MM.1S (cell line): ENCODE measurements around the gene ITGA11.

ENCODE experiments used
- DNase-seq: peaks from one replicate; pipeline ENCODE4 v3.0.0-alpha.2; 2015
- H2AFZ ChIP-seq: fragments of 300-600 bp; sonication (generic); 2 replicates; pipeline ENCODE4 v1.6.0; 2016; ENCODE audit warnings: antibody characterized with exemption, low read length
- H3F3A ChIP-seq: fragments of 300-600 bp; sonication (generic); 2 replicates; pipeline ENCODE4 v1.6.1; 2016; ENCODE audit warnings: mild to moderate bottlenecking, antibody characterized with exemption, low read length, moderate library complexity, mixed read lengths; ENCODE audit not compliant: insufficient read depth
- H3K27ac ChIP-seq: fragments of 300-600 bp; sonication (generic); 2 replicates; pipeline ENCODE4 v1.5.1; 2016; ENCODE audit warnings: mild to moderate bottlenecking, low read length
- H3K27me3 ChIP-seq: fragments of 300-600 bp; sonication (generic); replicated peaks from 2 replicates; pipeline ENCODE4 v1.6.0; 2016; ENCODE audit warnings: low read length; ENCODE audit not compliant: insufficient read depth
- H3K36me3 ChIP-seq: fragments of 300-600 bp; sonication (generic); replicated peaks from 2 replicates; pipeline ENCODE4 v1.6.1; 2016; ENCODE audit warnings: mild to moderate bottlenecking, low read length, mixed read lengths; ENCODE audit not compliant: insufficient read depth
- H3K4me1 ChIP-seq: fragments of 300-600 bp; sonication (generic); 2 replicates; pipeline ENCODE4 v1.6.1; 2016; ENCODE audit warnings: low read length, mixed read lengths
- H3K4me2 ChIP-seq: fragments of 300-600 bp; sonication (generic); 2 replicates; pipeline ENCODE4 v1.6.0; 2016; ENCODE audit warnings: low read depth, low read length
- H3K4me3 ChIP-seq: fragments of 300-600 bp; sonication (generic); 2 replicates; pipeline ENCODE4 v1.5.1; 2016; ENCODE audit warnings: low read length, mixed read lengths
- H3K79me2 ChIP-seq: fragments of 300-600 bp; sonication (generic); 2 replicates; pipeline ENCODE4 v1.6.1; 2016; ENCODE audit warnings: mixed run types, low read length, mixed read lengths
- H3K9ac ChIP-seq: fragments of 300-600 bp; sonication (generic); 2 replicates; pipeline ENCODE4 v1.6.1; 2016; ENCODE audit warnings: low read length, mixed read lengths
- H3K9me2 ChIP-seq: fragments of 300-600 bp; sonication (generic); replicated peaks from 2 replicates; pipeline ENCODE4 v1.6.1; 2016; ENCODE audit warnings: mild to moderate bottlenecking, low read length, mixed read lengths; ENCODE audit not compliant: insufficient read depth
- H3K9me3 ChIP-seq: fragments of 300-600 bp; sonication (generic); replicated peaks from 2 replicates; pipeline ENCODE4 v1.6.1; 2016; ENCODE audit warnings: mild to moderate bottlenecking, low read length, mixed read lengths; ENCODE audit not compliant: insufficient read depth
- H4K20me1 ChIP-seq: fragments of 300-600 bp; sonication (generic); 2 replicates; pipeline ENCODE4 v1.6.1; 2016; ENCODE audit warnings: mild to moderate bottlenecking, low read length, moderate library complexity, mixed read lengths; ENCODE audit not compliant: insufficient read depth
- EZH2 ChIP-seq: fragments of 300-600 bp; sonication (generic); optimal IDR thresholded peaks from 2 replicates; pipeline ENCODE3; 2017; ENCODE audit warnings: low read depth, mild to moderate bottlenecking, antibody characterized with exemption, low read length, mixed read lengths
- EZH2phosphoT487 ChIP-seq: fragments of 300-600 bp; sonication (generic); IDR thresholded peaks from 2 replicates; pipeline ENCODE4 v1.6.1; 2018; ENCODE audit warnings: antibody characterized with exemption, low read length
- TF ChIP-seq, protein P1 (sequence below): fragments of 300-600 bp; sonication (generic); IDR thresholded peaks from 2 replicates; pipeline ENCODE4 v1.5.1; 2016; ENCODE audit warnings: antibody characterized with exemption, low read length, mixed read lengths

Gene ITGA11

DNA sequence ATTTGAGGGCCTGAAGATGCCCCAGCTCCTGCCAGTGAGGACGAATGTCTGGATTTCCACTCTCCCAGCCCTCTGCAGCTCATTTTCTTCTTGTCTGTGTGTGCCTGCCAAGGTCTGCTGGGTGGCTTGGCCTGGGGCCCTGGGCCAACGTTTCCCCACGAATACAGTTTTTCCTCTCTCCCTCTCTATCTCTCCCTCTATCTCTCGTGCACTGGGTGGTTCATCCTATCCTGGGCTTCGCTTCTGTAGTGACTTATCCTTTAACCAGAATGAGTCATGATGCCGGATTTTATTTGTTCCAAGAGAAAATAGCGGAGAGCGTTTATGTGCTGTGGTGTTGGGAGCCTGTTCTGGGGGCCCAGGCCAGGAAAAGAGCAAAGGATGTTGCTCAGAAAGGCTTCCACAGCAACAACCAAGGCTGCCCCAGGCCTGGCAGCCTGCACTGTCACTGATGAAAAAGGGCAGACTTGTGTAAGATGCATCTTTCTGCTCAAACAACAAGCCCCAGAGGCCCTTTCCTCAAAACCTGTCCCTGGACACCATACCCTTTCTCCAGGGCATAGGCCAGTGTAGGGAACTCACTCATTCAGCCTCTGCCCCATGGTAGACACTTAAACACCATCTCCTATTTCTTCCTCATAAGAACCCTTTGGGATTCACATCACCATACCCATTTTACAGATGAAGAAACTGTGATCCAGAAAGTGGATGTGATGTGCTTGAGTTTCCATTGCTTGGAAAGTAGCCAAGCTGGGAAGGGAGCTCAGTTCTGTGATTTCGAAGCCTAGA is 47.3 kb downstream of the ITGA11 start:
- no peak overlapping the region for H3K4me2 ChIP-seq
- H3K9me2 ChIP-seq, result no peaks in the 10 kb centered on the region
- no peaks in the 10 kb centered on the region for H3K9me3 ChIP-seq
- H3K27ac ChIP-seq, result no peak overlapping the region
- no peaks in the 10 kb centered on the region for H3K36me3 ChIP-seq
- TF ChIP-seq, protein P1, sequence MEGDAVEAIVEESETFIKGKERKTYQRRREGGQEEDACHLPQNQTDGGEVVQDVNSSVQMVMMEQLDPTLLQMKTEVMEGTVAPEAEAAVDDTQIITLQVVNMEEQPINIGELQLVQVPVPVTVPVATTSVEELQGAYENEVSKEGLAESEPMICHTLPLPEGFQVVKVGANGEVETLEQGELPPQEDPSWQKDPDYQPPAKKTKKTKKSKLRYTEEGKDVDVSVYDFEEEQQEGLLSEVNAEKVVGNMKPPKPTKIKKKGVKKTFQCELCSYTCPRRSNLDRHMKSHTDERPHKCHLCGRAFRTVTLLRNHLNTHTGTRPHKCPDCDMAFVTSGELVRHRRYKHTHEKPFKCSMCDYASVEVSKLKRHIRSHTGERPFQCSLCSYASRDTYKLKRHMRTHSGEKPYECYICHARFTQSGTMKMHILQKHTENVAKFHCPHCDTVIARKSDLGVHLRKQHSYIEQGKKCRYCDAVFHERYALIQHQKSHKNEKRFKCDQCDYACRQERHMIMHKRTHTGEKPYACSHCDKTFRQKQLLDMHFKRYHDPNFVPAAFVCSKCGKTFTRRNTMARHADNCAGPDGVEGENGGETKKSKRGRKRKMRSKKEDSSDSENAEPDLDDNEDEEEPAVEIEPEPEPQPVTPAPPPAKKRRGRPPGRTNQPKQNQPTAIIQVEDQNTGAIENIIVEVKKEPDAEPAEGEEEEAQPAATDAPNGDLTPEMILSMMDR, result no peak
- TF ChIP-seq EZH2 (no peak), EZH2phosphoT487 (no peak)
- no peaks in the 10 kb centered on the region for H4K20me1 ChIP-seq
- H3K27me3 ChIP-seq, result no peaks in the 10 kb centered on the region
- no peaks in the 10 kb centered on the region for H3F3A ChIP-seq
- no peak for DNase-seq
- no peak overlapping the region for H2AFZ ChIP-seq
- no peak overlapping the region for H3K4me3 ChIP-seq
- no peaks in the 10 kb centered on the region for H3K79me2 ChIP-seq
- no peak overlapping the region for H3K9ac ChIP-seq
- H3K4me1 ChIP-seq, result no peaks in the 10 kb centered on the region

DNA sequence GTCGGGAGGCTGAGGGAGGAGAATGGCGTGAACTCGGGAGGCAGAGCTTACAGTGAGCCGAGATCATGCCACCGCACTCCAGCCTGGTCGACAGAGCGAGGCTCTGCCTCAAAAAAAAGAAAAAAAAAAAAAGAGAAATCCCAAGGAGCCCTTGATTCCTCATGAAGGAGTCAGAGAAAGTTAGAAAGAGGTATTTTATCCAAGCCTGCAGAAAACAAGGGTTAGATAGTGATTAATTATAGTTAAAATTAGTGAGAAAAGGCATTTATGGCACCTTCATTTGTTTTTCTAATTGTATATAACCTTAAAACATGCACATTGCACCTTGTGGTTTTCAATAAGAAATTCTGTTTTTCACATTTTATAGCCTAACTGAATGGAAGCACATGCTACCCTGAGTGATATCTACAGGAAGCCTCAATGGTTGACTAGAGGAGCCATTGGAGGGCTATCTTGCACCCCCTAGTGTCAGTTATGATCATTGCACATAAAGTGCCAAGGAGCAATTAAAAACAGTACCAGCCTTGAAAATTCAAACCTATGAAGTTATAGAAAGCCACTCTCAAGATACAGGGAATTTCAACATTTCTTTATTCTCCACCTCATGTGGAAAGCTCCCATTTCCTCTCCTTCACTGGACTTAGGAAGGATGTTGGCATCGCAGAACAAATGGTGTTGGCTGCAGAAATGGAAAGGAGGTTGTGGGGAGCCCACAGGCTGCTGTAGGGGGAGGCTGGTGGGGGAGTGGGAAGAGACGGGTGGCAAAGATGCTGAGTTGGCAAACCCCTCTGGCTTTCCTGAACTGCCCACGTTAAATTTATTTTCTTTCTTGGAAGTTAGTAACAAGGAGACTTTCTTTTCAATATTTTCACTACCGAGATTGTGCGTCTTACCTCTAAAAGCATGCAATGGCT is 48.5 kb downstream of the ITGA11 start:
- H3K9ac ChIP-seq, result no peak overlapping the region
- H3K4me1 ChIP-seq, result no peaks in the 10 kb centered on the region
- H3K4me2 ChIP-seq, result no peak overlapping the region
- no peaks in the 10 kb centered on the region for H3K27me3 ChIP-seq
- no peak overlapping the region for H2AFZ ChIP-seq
- peak; percentile 42 for DNase-seq
- TF ChIP-seq, protein P1, result peak; percentile 73
- no peak for TF ChIP-seq EZH2phosphoT487
- H3K9me3 ChIP-seq, result no peaks in the 10 kb centered on the region
- no peaks in the 10 kb centered on the region for H3K9me2 ChIP-seq
- no peaks in the 10 kb centered on the region for H3K79me2 ChIP-seq
- no peaks in the 10 kb centered on the region for H4K20me1 ChIP-seq
- no peaks in the 10 kb centered on the region for H3K36me3 ChIP-seq
- H3F3A ChIP-seq, result no peaks in the 10 kb centered on the region
- H3K27ac ChIP-seq, result no peak overlapping the region
- no peak overlapping the region for H3K4me3 ChIP-seq

DNA sequence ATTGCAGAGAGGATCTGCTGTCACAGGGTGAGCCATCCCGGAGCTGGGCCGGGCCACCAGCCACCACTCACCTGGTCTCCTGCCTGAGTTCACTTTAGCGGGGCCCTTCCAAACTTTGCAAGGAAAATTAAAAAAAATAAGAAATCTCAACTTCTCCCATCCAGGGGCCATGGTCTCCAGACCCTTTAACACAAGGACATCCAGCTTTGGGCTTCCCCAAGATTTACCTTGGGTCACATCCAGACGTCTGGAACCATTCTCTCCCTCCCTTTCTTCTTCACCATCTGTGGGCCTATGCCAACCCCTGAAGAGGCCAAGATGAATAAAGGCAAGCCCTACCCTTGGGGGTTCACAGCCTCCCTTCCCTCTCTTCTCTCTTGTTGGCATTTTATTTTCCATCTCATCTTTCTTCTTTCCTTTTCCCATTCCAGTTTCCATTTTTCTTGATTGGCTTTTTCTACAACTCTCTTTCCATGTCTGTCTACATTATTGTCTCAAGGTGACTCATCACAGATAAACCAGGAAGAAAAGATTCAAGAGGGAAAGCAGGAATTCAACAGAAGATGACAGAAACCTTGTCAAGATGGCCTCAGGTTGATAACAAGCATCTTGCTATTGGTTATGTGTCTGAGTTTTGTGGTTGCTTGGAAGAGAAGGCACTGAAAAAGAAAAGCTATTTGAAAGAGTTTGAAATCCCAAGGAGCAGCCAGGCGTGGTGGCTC is 49.5 kb downstream of the ITGA11 start:
- Histone ChIP-seq H3K4me2 (no peak overlapping the region), H3K79me2 (no peaks in the 10 kb centered on the region), H2AFZ (no peak overlapping the region), H3K4me1 (no peaks in the 10 kb centered on the region), H3K27me3 (no peaks in the 10 kb centered on the region), H3K9me3 (no peaks in the 10 kb centered on the region), H3K4me3 (no peak overlapping the region), H3K36me3 (no peaks in the 10 kb centered on the region), H3K27ac (no peak overlapping the region), H3K9me2 (no peaks in the 10 kb centered on the region), H4K20me1 (no peaks in the 10 kb centered on the region), H3K9ac (no peak overlapping the region), H3F3A (no peaks in the 10 kb centered on the region)
- DNase-seq, result no peak
- TF ChIP-seq EZH2phosphoT487, result no peak
- TF ChIP-seq EZH2, result no peak
- TF ChIP-seq, protein P1, result no peak
